Spleen (tissue), 7 donors: ENCODE measurements around the gene PAK4.

Experiments used
- CTCF ChIP-seq, 11 experiments: fragments of 200-600 bp in 7 of 11; fragments of 450-650 bp in 4 of 11; sonication (generic) in 4 of 11; IDR thresholded peaks in 8 of 11; conservative IDR thresholded peaks in 3 of 11; 1 replicate in 7 of 11; 2 replicates in 4 of 11; pipeline versions ENCODE4 v1.4.0 to v1.8.0; 2016 to 2021; ENCODE audit warnings: antibody characterized with exemption in 11 of 11, inconsistent platforms in 4 of 11, mild to moderate bottlenecking in 1 of 11
- POLR2AphosphoS5 ChIP-seq, 3 donors: sonication (generic); formaldehyde crosslinking; IDR thresholded peaks; one replicate each; pipeline ENCODE4 v1.5.1; 2017; ENCODE audit warnings: antibody characterized with exemption in 3 of 3
- donor health status: DM: no; HTN: no; CAD: no; lungs with moderate emphysema.
- donor health status: DM: no; HTN: no; CAD: no.
- donor health status: DM: no; HTN: no; CAD: no.

- TF ChIP-seq POLR2AphosphoS5 (IDR thresholded peaks at IDR 0.05) (no peak), CTCF (IDR thresholded peaks at IDR 0.05 in 8 of 11, conservative IDR thresholded peaks at IDR 0.05 in 3 of 11) (no peak)
Observed at GRCh38 chr19:39217094-39217493, 91.5 kb downstream of the PAK4 start.
